ENCODE results near the gene IGSF22.
A peak's percentile ranks its signal among the peaks of the same experiment; 100 is the strongest.
"Not testable (repeated sequence)": the region's sequence is repeated elsewhere in the genome, so short reads cannot be mapped to it uniquely, and the experiment has no call there.

IGSF22 gene

GRCh38 chr11:18709414-18709813 lies 16.6 kb downstream of the IGSF22 start:
- DNase-seq, result no peak

GRCh38 chr11:18707811-18708340 lies 18.1 kb downstream of the IGSF22 start:
- no peak for DNase-seq

- DNase-seq, result peak; percentile 66
Measured at GRCh38 chr11:18706330-18707243, 19.4 kb downstream of the IGSF22 start.

GRCh38 chr11:18705651-18706281 lies 20.2 kb downstream of the IGSF22 start:
- peak; percentile 38 for DNase-seq

DNA sequence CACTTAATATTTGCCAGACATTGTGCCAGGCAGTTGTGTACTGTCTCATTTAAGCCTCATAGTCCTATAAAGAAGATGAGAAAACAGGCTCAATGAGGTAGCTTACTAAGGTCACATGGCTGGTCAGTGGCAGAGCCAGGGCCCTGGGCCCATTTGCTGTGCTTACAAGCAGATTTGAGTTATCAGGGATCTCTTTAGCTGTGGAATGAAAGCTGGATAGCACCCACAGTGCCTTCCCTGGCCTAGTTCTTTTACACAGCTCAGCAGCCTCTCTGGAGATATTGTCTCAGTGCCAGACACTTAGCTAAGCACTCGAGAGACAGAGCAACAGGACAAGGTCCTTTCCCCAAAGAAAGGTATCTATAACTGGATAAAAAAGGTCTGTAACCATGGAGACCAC lies 21.3 kb downstream of the IGSF22 start:
- DNase-seq, result peak; percentile 27

GRCh38 chr11:18704045-18704645 lies 21.8 kb downstream of the IGSF22 start:
- no peak for DNase-seq

GRCh38 chr11:18703001-18703763 lies 22.8 kb downstream of the IGSF22 start:
- no peak for DNase-seq

DNA sequence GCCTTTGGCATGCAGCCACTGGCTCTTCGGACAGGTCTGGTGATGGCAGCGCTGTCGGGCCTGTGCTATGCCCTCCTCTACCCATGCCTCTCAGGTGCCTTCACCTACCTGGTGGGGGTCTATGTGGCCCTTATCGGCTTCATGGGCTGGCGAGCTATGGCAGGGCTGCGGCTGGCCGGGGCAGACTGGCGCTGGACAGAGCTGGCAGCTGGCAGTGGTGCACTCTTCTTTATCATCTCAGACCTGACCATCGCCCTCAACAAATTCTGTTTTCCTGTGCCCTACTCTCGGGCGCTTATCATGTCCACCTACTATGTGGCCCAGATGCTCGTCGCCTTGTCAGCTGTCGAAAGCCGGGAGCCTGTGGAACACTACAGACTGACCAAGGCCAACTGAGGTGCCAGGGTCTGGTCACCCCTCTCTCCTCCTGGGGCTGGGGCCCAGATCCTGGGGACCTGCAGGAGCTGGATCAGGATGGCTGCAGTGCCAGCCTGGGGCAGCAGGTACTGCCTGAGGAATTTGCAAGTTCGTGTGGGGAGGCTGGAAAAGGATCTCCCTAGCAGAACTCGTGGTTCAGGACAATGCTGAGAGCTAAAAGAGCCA lies 24.3 kb downstream of the IGSF22 start:
- no peak for DNase-seq

DNA sequence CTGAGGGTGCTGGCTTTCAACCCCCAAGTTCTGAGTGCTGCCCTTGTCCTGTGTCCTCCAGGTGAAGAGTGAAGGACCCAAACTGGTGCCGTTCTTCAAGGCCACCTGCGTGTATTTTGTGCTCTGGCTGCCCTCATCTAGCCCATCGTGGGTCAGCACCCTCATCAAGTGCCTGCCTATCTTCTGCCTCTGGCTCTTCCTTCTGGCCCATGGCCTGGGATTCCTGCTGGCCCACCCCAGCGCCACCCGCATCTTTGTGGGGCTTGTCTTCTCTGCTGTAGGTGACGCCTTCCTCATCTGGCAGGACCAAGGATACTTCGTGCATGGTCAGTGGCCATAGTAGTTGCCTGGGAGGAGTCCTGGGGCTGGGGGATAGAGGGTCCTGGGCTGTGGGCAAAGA lies 25.1 kb downstream of the IGSF22 start:
- no peak for DNase-seq

GRCh38 chr11:18700375-18700774 lies 25.6 kb downstream of the IGSF22 start:
- no peak for DNase-seq

DNA sequence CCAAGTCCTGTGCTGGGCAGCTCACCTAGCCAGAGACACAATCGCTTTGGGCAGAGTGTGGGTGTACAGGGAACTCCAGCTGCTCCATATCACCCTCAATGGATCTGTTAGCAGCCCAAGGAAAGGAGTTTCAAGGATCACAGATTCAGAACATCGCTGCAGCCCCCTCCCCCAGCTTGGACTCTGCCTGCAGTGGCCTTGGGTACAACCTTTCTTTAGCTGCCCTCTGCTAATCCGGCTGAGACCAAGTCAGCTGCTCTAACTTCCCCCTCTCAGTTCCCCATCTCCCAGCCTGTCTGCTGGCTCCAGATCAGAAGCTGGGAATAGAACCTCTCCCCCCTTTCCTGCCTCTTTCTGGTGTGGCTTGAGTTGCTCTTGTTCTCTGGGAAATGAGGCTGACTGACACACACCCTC lies 26.1 kb downstream of the IGSF22 start:
- DNase-seq, result no peak

DNA sequence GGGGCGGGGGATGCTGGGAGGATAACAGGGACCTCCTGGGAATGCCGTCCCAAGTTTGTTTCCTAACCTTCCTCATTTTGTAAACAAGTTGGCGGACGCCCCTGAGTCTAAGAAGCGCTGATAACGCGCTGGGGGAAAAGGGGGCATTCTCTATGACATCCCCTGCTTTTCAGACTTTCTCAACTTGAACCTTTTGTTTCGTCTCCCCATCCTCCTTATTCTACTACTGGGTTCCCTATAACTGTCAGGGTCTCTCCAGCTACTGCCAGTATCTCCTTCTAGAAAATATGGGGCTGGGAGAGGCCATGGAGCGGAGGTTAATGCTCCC lies 26.8 kb downstream of the IGSF22 start:
- DNase-seq, result no peak

DNA sequence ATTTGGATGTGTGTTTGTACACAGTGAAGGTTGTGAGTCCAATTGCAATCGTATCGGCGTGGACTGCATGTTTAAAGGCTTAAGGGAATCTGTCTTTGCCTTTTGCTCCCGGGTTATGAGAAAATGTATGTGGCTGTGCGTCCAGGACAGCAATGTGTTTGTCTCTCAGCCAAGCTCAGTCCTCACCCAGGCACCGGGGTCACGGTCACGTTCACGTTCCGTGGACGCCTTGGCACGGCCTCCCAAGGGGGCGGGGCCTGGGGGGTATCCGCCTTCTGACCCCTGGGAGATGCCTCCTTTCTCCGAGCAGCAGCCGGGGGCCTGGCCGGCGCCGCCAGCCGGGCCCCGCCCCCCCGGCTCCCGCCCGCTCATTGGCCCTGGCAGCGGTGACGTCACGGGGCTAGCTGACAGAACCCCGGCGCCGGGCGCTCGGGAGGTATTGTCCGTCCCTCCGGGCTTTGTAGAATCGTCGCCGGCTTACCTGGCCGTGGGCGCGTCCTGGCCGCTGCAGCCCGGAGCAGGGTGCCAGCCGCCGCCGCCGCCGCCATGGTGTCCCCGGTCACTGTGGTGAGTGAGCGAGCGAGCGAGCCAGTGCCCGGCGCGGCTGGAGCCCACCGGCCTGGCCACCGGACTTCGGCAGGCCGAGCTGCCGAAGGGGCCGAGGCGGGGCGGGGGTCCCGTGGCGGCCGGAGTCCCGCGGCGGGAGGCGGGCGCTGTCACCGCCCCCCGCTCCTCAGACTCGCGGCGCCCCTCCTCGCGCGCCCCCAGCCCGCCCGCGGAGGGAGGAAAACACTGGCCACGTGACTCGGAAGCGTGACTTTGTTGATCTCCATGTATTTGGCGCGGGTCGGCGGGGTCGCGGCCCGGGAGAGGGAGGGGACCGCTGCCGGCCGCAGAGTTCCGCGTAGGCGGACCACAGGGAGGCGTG lies 27.4 kb downstream of the IGSF22 start, which contains the start of gene TMEM86A:
Gene TMEM86A, plus strand, starts transcription at position 439 of the 928 bp plus-strand sequence. Its CDS starts 108 bp downstream, at position 547.
- peak; percentile 90 for DNase-seq

- no peak for DNase-seq
Measured at GRCh38 chr11:18697576-18697975, 28.4 kb downstream of the IGSF22 start.

DNA sequence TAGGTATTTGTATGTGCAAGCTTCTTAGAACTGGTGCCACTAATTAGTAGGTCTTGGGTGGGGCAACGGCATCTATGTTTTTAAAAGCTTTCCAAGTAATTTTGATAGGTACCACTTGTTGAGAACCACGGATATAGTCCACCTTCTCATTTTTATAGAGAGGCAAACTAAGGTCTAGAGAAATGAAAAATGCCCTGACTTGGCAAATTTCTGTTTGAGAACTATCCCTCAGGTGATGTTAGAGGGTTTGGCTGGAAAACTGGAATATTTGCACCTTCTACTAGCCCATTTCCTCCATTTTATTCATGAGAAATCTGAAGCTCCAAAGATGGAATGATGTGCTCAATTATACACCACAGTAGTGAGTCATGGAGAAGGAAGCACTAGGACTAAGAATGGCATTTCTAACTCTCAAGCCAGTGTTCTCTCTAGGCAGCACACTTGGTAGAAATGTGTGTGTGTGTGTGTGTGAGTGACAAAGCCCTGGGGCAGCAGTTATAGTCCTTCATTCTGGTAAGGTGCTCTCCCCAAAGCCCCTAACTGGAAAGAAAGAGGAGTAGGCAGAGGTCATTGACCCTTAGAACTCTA lies 29.3 kb downstream of the IGSF22 start:
- DNase-seq, result no peak

- no peak for DNase-seq
Measured at GRCh38 chr11:18692941-18693760, 32.8 kb downstream of the IGSF22 start.

DNA sequence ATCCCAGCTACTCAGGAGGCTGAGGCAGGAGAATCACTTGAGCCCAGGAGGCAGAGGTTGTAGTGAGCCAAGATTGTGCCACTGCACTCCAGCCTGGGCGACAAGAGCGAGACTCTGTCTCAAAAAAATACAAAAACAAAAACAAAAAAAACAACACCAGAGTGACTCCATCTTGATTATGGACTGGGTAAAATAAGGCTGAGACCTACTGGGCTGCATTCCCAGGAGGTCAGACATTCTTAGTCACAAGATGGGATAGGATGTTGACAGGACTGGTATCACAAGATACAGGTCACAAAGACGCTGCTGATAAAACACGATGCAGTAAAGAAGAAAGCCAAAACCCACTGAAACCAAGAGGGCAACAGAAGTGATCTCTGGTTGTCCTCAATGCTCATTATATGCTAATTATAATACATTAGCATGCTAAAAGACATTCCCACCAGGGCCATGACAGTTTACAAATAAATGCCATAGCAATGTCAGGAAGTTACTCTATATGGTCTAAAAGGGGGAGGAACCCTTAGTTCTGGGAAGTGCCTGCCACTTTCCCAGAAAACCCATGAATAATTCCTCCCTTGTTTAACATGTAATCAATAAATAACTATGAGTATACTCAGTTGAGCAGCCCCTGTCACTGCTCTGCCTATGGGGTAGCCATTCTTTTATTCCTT lies 34.4 kb downstream of the IGSF22 start:
- DNase-seq, result not testable (repeated sequence)

- no peak for DNase-seq
Measured at GRCh38 chr11:18684267-18684666, 41.7 kb downstream of the IGSF22 start.

GRCh38 chr11:18682466-18682865 lies 43.5 kb downstream of the IGSF22 start:
- no peak for DNase-seq
